H9 (cell line): ENCODE measurements around the gene PXT1. TPM values are rescaled to one million over a fixed set of nuclear protein-coding genes. Genes with fewer than 3 reads are reported as not detected.
A peak's percentile ranks its signal among the peaks of the same experiment; 100 is the strongest.

ENCODE experiments used
- DNase-seq: peaks from one replicate; pipeline ENCODE4 v3.0.0-alpha.2; 2017
- H2AFZ ChIP-seq: one replicate; pipeline ENCODE4 v1.6.1; 2013; ENCODE audit warnings: mild to moderate bottlenecking, low read length, control low read depth, moderate library complexity
- H2AK5ac ChIP-seq: 2 replicates; pipeline ENCODE4 v1.6.1; 2013; ENCODE audit warnings: low read length, control low read depth, mixed read lengths; ENCODE audit not compliant: insufficient read length
- H2BK120ac ChIP-seq: one replicate; pipeline ENCODE4 v1.6.1; 2013; ENCODE audit warnings: low read depth, mild to moderate bottlenecking, low read length, control low read depth, inconsistent platforms; ENCODE audit not compliant: poor library complexity, severe bottlenecking
- H2BK12ac ChIP-seq: 2 replicates; pipeline ENCODE4 v1.6.1; 2013; ENCODE audit warnings: low read length, control low read depth, mixed read lengths, low read depth; ENCODE audit not compliant: insufficient read length
- H2BK15ac ChIP-seq: 2 replicates; pipeline ENCODE4 v1.6.1; 2013; ENCODE audit warnings: low read depth, low read length, control low read depth
- H2BK20ac ChIP-seq: one replicate; pipeline ENCODE4 v1.6.1; 2013; ENCODE audit warnings: low read depth, mild to moderate bottlenecking, low read length, control low read depth, inconsistent platforms; ENCODE audit not compliant: poor library complexity, severe bottlenecking
- H2BK5ac ChIP-seq: 2 replicates; pipeline ENCODE4 v1.6.1; 2013; ENCODE audit warnings: low read length, control low read depth, mixed read lengths; ENCODE audit not compliant: insufficient read length
- H3K14ac ChIP-seq: 2 replicates; pipeline ENCODE4 v1.6.1; 2013; ENCODE audit warnings: low read length, control low read depth; ENCODE audit not compliant: insufficient read depth
- H3K18ac ChIP-seq: 2 replicates; pipeline ENCODE4 v1.6.1; 2013; ENCODE audit warnings: low read depth, mild to moderate bottlenecking, mixed read lengths, low read length, control low read depth; ENCODE audit not compliant: insufficient read length
- H3K23ac ChIP-seq: 2 replicates; pipeline ENCODE4 v1.6.1; 2013; ENCODE audit warnings: low read length, control low read depth, mixed read lengths, low read depth; ENCODE audit not compliant: insufficient read length
- H3K23me2 ChIP-seq: 2 replicates; pipeline ENCODE4 v1.6.1; 2013; ENCODE audit warnings: low read depth, mild to moderate bottlenecking, mixed read lengths, low read length, control low read depth; ENCODE audit not compliant: insufficient read length, poor library complexity, severe bottlenecking
- H3K27ac ChIP-seq: 2 replicates; pipeline ENCODE4 v1.5.1; 2013; ENCODE audit warnings: low read length, control low read depth, mixed read lengths, low read depth; ENCODE audit not compliant: insufficient read length
- H3K27me3 ChIP-seq: 2 replicates; pipeline ENCODE4 v1.6.1; 2013; ENCODE audit warnings: low read length, control low read depth, inconsistent platforms; ENCODE audit not compliant: insufficient read depth
- H3K4ac ChIP-seq: 2 replicates; pipeline ENCODE4 v1.6.1; 2013; ENCODE audit warnings: low read depth, mild to moderate bottlenecking, control low read depth, inconsistent platforms, low read length, moderate library complexity
- H3K4me1 ChIP-seq: 2 replicates; pipeline ENCODE4 v1.6.1; 2013; ENCODE audit warnings: low read length, control low read depth, inconsistent platforms; ENCODE audit not compliant: insufficient read depth
- H3K4me2 ChIP-seq: 2 replicates; pipeline ENCODE4 v1.6.1; 2013; ENCODE audit warnings: low read length, control low read depth, mixed read lengths; ENCODE audit not compliant: insufficient read length, insufficient read depth
- H3K56ac ChIP-seq: 2 replicates; pipeline ENCODE4 v1.6.1; 2013; ENCODE audit warnings: low read depth, mild to moderate bottlenecking, mixed read lengths, low read length, control low read depth; ENCODE audit not compliant: insufficient read length
- H3K79me1 ChIP-seq: 2 replicates; pipeline ENCODE4 v1.6.1; 2013; ENCODE audit warnings: low read depth, mild to moderate bottlenecking, moderate library complexity, low read length, control low read depth, inconsistent platforms; ENCODE audit not compliant: insufficient read depth, poor library complexity, severe bottlenecking
- H3K79me2 ChIP-seq: 2 replicates; pipeline ENCODE4 v1.6.1; 2013; ENCODE audit warnings: low read length, control low read depth, inconsistent platforms; ENCODE audit not compliant: insufficient read depth
- H3K9ac ChIP-seq: 2 replicates; pipeline ENCODE4 v1.6.1; 2013; ENCODE audit warnings: low read length, control low read depth, mixed read lengths; ENCODE audit not compliant: insufficient read length; ENCODE audit errors: extremely low read depth
- H3K9me3 ChIP-seq: one replicate; pipeline ENCODE4 v1.6.1; 2013; ENCODE audit warnings: low read depth, low read length, inconsistent platforms; ENCODE audit not compliant: control insufficient read depth
- H3T11ph ChIP-seq: one replicate; pipeline ENCODE4 v1.6.1; 2013; ENCODE audit warnings: mild to moderate bottlenecking, low read length, control low read depth, inconsistent platforms
- H4K20me1 ChIP-seq: one replicate; pipeline ENCODE4 v1.6.1; 2013; ENCODE audit not compliant: control insufficient read depth, insufficient read length, insufficient read depth
- H4K5ac ChIP-seq: 2 replicates; pipeline ENCODE4 v1.6.1; 2013; ENCODE audit warnings: low read depth, mild to moderate bottlenecking, mixed read lengths, low read length, control low read depth; ENCODE audit not compliant: insufficient read length
- H4K8ac ChIP-seq: replicated peaks from 2 replicates; pipeline ENCODE4 v1.6.1; 2013; ENCODE audit warnings: low read length, control low read depth, mixed read lengths, low read depth; ENCODE audit not compliant: insufficient read length
- H4K91ac ChIP-seq: 2 replicates; pipeline ENCODE4 v1.6.1; 2013; ENCODE audit warnings: low read depth, mild to moderate bottlenecking, moderate library complexity, mixed read lengths, low read length, control low read depth; ENCODE audit not compliant: insufficient read length
- H3K27ac Mint-ChIP-seq, 3 experiments: 2 replicates in 2 of 3; 3 replicates in 1 of 3; pipeline ENCODE4 v1.8.0; 2020 to 2021; ENCODE audit warnings: mixed read lengths in 3 of 3, mild to moderate bottlenecking in 1 of 3, moderate library complexity in 1 of 3
- H3K27me3 Mint-ChIP-seq: 2 replicates; pipeline ENCODE4 v1.8.0; 2021; ENCODE audit warnings: low read depth, mild to moderate bottlenecking, moderate library complexity, mixed read lengths
- H3K36me3 Mint-ChIP-seq, 3 experiments: 2 replicates in 2 of 3; 3 replicates in 1 of 3; pipeline ENCODE4 v1.8.0; 2020 to 2021; ENCODE audit warnings: low read depth in 3 of 3, mixed read lengths in 3 of 3; ENCODE audit not compliant: insufficient read depth in 1 of 3
- H3K4me1 Mint-ChIP-seq, 2 experiments: 2 replicates each; pipeline ENCODE4 v1.8.0; 2020; ENCODE audit warnings: mixed read lengths in 2 of 2
- H3K4me3 Mint-ChIP-seq, 2 experiments: 2 replicates in 1 of 2; 3 replicates in 1 of 2; pipeline ENCODE4 v1.8.0; 2020 to 2021; ENCODE audit warnings: mild to moderate bottlenecking in 2 of 2, mixed read lengths in 2 of 2, moderate library complexity in 1 of 2
- H3K9me3 Mint-ChIP-seq, 2 experiments: 2 replicates in 1 of 2; 3 replicates in 1 of 2; pipeline ENCODE4 v1.8.0; 2020; ENCODE audit warnings: mild to moderate bottlenecking in 2 of 2, mixed read lengths in 2 of 2, moderate library complexity in 1 of 2
- CTCF ChIP-seq: fragments of 200-600 bp; sonication (generic); conservative IDR thresholded peaks from 3 replicates; pipeline ENCODE4 v1.8.0; 2021; ENCODE audit warnings: antibody characterized with exemption, mild to moderate bottlenecking
- WGBS: extraction: QIAGEN DNeasy Blood & Tissue Kit; methylation state at CpG from one replicate; pipeline ENCODE4 v1.1.7; 2013; ENCODE audit warnings: missing lambda C conversion rate, low lambda C conversion rate, mixed read lengths; ENCODE audit not compliant: insufficient read length; ENCODE audit errors: extremely low coverage; 5-methylcytosine and 5-hydroxymethylcytosine counted together
- total RNA-seq: library from RNA; stranded (reverse); gene quantifications from 2 replicates; pipeline ENCODE4 v1.2.1, GENCODE V29; 2021

PXT1 gene
- total RNA-seq, 1 experiment from 2014 or later, result not detected

GRCh38 chr6:36360241-36361054, 82.2 kb downstream of the PXT1 start:
- Histone ChIP-seq H3K4me2 (no peak overlapping the region), H2BK15ac (no peak overlapping the region), H4K8ac (no peak overlapping the region), H4K20me1 (no peaks in the 10 kb centered on the region), H3K79me2 (no peaks in the 10 kb centered on the region), H3K14ac (no peak overlapping the region), H2BK120ac (no peak overlapping the region), H4K91ac (no peak overlapping the region), H3K9me3 (no peaks in the 10 kb centered on the region), H3K79me1 (no peaks in the 10 kb centered on the region), H2BK20ac (no peak overlapping the region), H2AFZ (peak overlapping the region; percentile 90), H3T11ph (no peak overlapping the region), H3K4me1 (0 out of 2 replicates have a peak, but pooled peaks cover 1% of the 10 kb centered on the region), H2BK12ac (no peak overlapping the region), H3K27me3 (no peaks in the 10 kb centered on the region), H2AK5ac (no peak overlapping the region), H4K5ac (no peak overlapping the region), H3K23ac (no peak overlapping the region), H3K18ac (peak overlapping the region; percentile 53), H3K27ac (no peak overlapping the region), H3K23me2 (no peaks in the 10 kb centered on the region), H3K9ac (no peak overlapping the region), H3K4ac (no peak overlapping the region), H2BK5ac (no peak overlapping the region), H3K56ac (no peak overlapping the region)
- WGBS, result no CpG with 5 or more reads among the region's 10 CpGs
- peak; percentile 80 for DNase-seq
- Mint-ChIP-seq H3K27ac (no peak overlapping the region; a peak in 1 of 7 replicates), H3K4me3 (no peak overlapping the region), H3K27me3 (peaks cover 2% of the 10 kb centered on the region), H3K36me3 (no peaks in the 10 kb centered on the region), H3K4me1 (no peaks in the 10 kb centered on the region), H3K9me3 (no peaks in the 10 kb centered on the region)
- TF ChIP-seq CTCF, result peak; percentile 83
